HepG2 (cell line): ENCODE results near the gene HSPB9. TPM values are rescaled to one million over a fixed set of nuclear protein-coding genes. Genes with fewer than 3 reads are reported as not detected.
A peak's percentile ranks its signal among the peaks of the same experiment; 100 is the strongest.

Experiments
- ATAC-seq: fragments of 200-7000 bp; cut with Tn5 transposase; 3 replicates; pipeline ENCODE4 v1.9.1; 2020; ENCODE audit warnings: mild to moderate bottlenecking, moderate library complexity
- BruUV-seq: library from RNA; stranded (reverse); fragments of 400-500 nt; replicated peaks from 2 replicates; lab custom pipeline; 2021; lab: Mats Ljungman, UMichigan
- CTCF ChIA-PET: fragments of 300-600 bp; formaldehyde crosslinking; extraction: SDS; loops from one replicate; lab custom pipeline; 2021; ENCODE audit warnings: low total read pairs, inconsistent platforms, low intra/inter-chr PET ratio; lab: Yijun Ruan, JAX
- POLR2A ChIA-PET: fragments of 350-600 bp; sonication (Branson Sonifier 250); formaldehyde crosslinking; loops from one replicate; lab custom pipeline; 2020; ENCODE audit warnings: antibody characterized with exemption, inconsistent platforms; lab: Yijun Ruan, JAX
- DNase-seq: peaks from one replicate; pipeline ENCODE4 v3.0.0-alpha.2; 2015; ENCODE audit warnings: low spot score
- FAIRE-seq: peaks from 3 replicates; lab custom pipeline; 2011; peaks lifted over from hg19 to GRCh38; lab: Jason Lieb, UNC
- H2AFZ ChIP-seq: one replicate; pipeline ENCODE4 v1.6.1; 2011; ENCODE audit warnings: low read length, inconsistent platforms
- H3K27ac ChIP-seq: fragments of 300-600 bp; 3 replicates; pipeline ENCODE4 v1.8.0; 2011; ENCODE audit warnings: mixed run types, mild to moderate bottlenecking, mixed read lengths, low read length, inconsistent platforms; ENCODE audit not compliant: insufficient read depth; ENCODE audit errors: extremely low read length
- H3K27me3 ChIP-seq, 2 experiments: fragments of 200-600 bp in 1 of 2; 2 replicates in 1 of 2; 3 replicates in 1 of 2; pipeline versions ENCODE4 v1.6.0 to v1.8.0; 2011; ENCODE audit warnings: low read length in 2 of 2, mild to moderate bottlenecking in 2 of 2, moderate library complexity in 2 of 2, inconsistent platforms in 1 of 2; ENCODE audit not compliant: insufficient read depth in 2 of 2, control insufficient read depth in 1 of 2
- H3K36me3 ChIP-seq, 2 experiments: fragments of 200-600 bp in 1 of 2; replicated peaks in 1 of 2; 2 replicates in 1 of 2; 3 replicates in 1 of 2; pipeline versions ENCODE4 v1.5.1 to v1.8.0; 2011; ENCODE audit warnings: low read length in 2 of 2, inconsistent platforms in 1 of 2; ENCODE audit not compliant: insufficient read depth in 2 of 2, control insufficient read depth in 1 of 2
- H3K4me1 ChIP-seq: 2 replicates; pipeline ENCODE4 v1.5.1; 2012; ENCODE audit warnings: low read length, inconsistent platforms; ENCODE audit not compliant: insufficient read depth
- H3K4me2 ChIP-seq: 2 replicates; pipeline ENCODE4 v1.6.0; 2011; ENCODE audit warnings: low read depth, low read length, inconsistent platforms
- H3K4me3 ChIP-seq, 3 experiments: fragments of 200-600 bp in 1 of 3; sonication (generic), shearing (Covaris generic) in 1 of 3; replicated peaks in 1 of 3; 2 replicates each; pipeline ENCODE4 v1.5.1; 2011 to 2016; ENCODE audit warnings: low read length in 3 of 3, inconsistent platforms in 2 of 3, low read depth in 2 of 3, mild to moderate bottlenecking in 2 of 3, control low read depth in 1 of 3, mixed read lengths in 1 of 3; ENCODE audit not compliant: insufficient read depth in 1 of 3
- H3K79me2 ChIP-seq: one replicate; pipeline ENCODE4 v1.6.1; 2011; ENCODE audit warnings: low read length, inconsistent platforms; ENCODE audit not compliant: insufficient read depth
- H3K9ac ChIP-seq: 2 replicates; pipeline ENCODE4 v1.6.0; 2011; ENCODE audit warnings: mild to moderate bottlenecking, low read depth, low read length, inconsistent platforms; ENCODE audit not compliant: insufficient read depth
- H3K9me3 ChIP-seq: 2 replicates; pipeline ENCODE4 v1.5.1; 2012; ENCODE audit warnings: mild to moderate bottlenecking, low read length
- H4K20me1 ChIP-seq: 2 replicates; pipeline ENCODE4 v1.6.0; 2011; ENCODE audit warnings: inconsistent platforms, mild to moderate bottlenecking, low read length, moderate library complexity; ENCODE audit not compliant: insufficient read depth
- CBFB ChIP-seq: sonication (generic); formaldehyde crosslinking; IDR thresholded peaks from 2 replicates; pipeline ENCODE4 v1.4.0; 2020; ENCODE audit warnings: missing genetic modification reagents
- CCAR2 ChIP-seq: fragments of 200-400 bp; formaldehyde crosslinking; optimal IDR thresholded peaks from 2 replicates; pipeline ENCODE3; 2018; ENCODE audit warnings: low read depth, mild to moderate bottlenecking, low read length, moderate library complexity
- HDAC1 ChIP-seq: sonication (generic); formaldehyde crosslinking; IDR thresholded peaks from 2 replicates; pipeline ENCODE4 v1.5.1; 2020; ENCODE audit warnings: mild to moderate bottlenecking, missing genetic modification reagents
- HES4 ChIP-seq: sonication (generic); formaldehyde crosslinking; IDR thresholded peaks from 2 replicates; pipeline ENCODE4 v1.9.0; 2021; ENCODE audit warnings: mild to moderate bottlenecking, missing genetic modification reagents, borderline replicate concordance
- NR3C1 ChIP-seq: sonication (generic); formaldehyde crosslinking; IDR thresholded peaks from 2 replicates; pipeline ENCODE4 v1.4.0; 2020; ENCODE audit warnings: missing genetic modification reagents
- ZBTB42 ChIP-seq: sonication (generic); formaldehyde crosslinking; IDR thresholded peaks from 2 replicates; pipeline ENCODE4 v1.5.0; 2020; ENCODE audit warnings: mild to moderate bottlenecking, missing genetic modification reagents
- ZFP37 ChIP-seq: sonication (generic); formaldehyde crosslinking; IDR thresholded peaks from 2 replicates; pipeline ENCODE4 v1.4.0; 2020; ENCODE audit warnings: missing genetic modification reagents, borderline replicate concordance
- ZNF256 ChIP-seq: sonication (generic); formaldehyde crosslinking; conservative IDR thresholded peaks from 2 replicates; pipeline ENCODE4 v1.4.0; 2020; ENCODE audit warnings: missing genetic modification reagents
- ZNF552 ChIP-seq: sonication (generic); formaldehyde crosslinking; IDR thresholded peaks from 2 replicates; pipeline ENCODE4 v1.9.0; 2022; ENCODE audit warnings: missing genetic modification reagents, mild to moderate bottlenecking, borderline replicate concordance
- WGBS: methylation state at CpG from one replicate; pipeline ENCODE4 v1.1.6; 2017; ENCODE audit warnings: low lambda C conversion rate; 5-methylcytosine and 5-hydroxymethylcytosine counted together
- in situ Hi-C: cut with HindIII; loops from 2 replicates; pipeline ENCODE4 v1.10.0; 2017; ENCODE audit warnings: low pct_unique_long_range_greater_than_20kb; ENCODE audit not compliant: extremely low pct_ligation_motif_present
- intact Hi-C: fragments of 100-400 bp; cut with micrococcal nuclease; formaldehyde crosslinking; loops from one replicate; pipeline ENCODE4 v1.10.0; 2022; ENCODE audit not compliant: unreplicated experiment
- polyA plus RNA-seq, 8 experiments: library from polyadenylated mRNA; depleted of rRNA in 3 of 8; stranded (reverse) in 7 of 8; unstranded in 1 of 8; fragments of >200 nt; fragmentation: Illumina TruSeq in 4 of 8; extraction: Trizol in 4 of 8; gene quantifications; 2 replicates each; pipeline versions ENCODE4 v1.2.1 to v1.2.3, GENCODE V29; 2011 to 2016; ENCODE audit warnings: low read depth in 4 of 8, missing spikeins in 1 of 8, mixed read lengths in 1 of 8; ENCODE audit not compliant: insufficient read depth in 1 of 8
- total RNA-seq, 5 experiments: library from RNA; depleted of rRNA; stranded (reverse); fragments of >200 nt; fragmentation: Illumina TruSeq; extraction: Trizol; gene quantifications; 2 replicates each; pipeline ENCODE4 v1.2.3, GENCODE V29; 2016; ENCODE audit warnings: low read depth in 1 of 5
- TF ChIP-seq, protein P1 (sequence below): sonication (generic); formaldehyde crosslinking; IDR thresholded peaks from 2 replicates; pipeline ENCODE4 v1.5.0; 2020; ENCODE audit warnings: missing genetic modification reagents, mild to moderate bottlenecking, borderline replicate concordance
- TF ChIP-seq, protein P2 (sequence below): sonication (generic); formaldehyde crosslinking; IDR thresholded peaks from 2 replicates; pipeline ENCODE4 v1.4.0; 2020; ENCODE audit warnings: missing genetic modification reagents
- TF ChIP-seq, protein P3 (sequence below): sonication (generic); formaldehyde crosslinking; IDR thresholded peaks from 2 replicates; pipeline ENCODE4 v1.5.1; 2020; ENCODE audit warnings: missing genetic modification reagents, mild to moderate bottlenecking, borderline replicate concordance
- TF ChIP-seq, protein P4 (sequence below): sonication (generic); formaldehyde crosslinking; IDR thresholded peaks from 2 replicates; pipeline ENCODE4 v1.4.0; 2020; ENCODE audit warnings: mild to moderate bottlenecking, missing genetic modification reagents

HSPB9 gene
- total and polyA plus RNA-seq, 2 of the 13 experiments (the other 11 are each of a cell fraction or from before 2014, with no cell fraction given), result 0.05 to 0.24 TPM

DNA sequence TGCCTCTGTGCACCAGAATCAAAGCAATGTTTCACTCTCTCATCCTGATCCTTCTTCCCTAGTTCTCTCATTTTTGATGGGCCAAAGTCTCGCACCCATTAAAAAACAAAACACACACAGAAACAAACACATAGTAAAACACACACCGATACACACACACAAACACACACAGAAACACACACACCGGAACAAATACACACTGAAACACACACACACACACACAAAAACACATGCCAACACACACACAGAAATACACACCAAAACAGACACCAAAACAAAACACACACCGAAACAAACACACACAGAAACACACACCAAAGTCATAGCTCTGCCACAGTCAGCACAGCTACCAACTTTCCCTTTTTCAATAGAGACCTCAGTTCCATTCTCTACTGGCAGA, 8.6 kb downstream of the HSPB9 start (continued):
- TF ChIP-seq, protein P1, sequence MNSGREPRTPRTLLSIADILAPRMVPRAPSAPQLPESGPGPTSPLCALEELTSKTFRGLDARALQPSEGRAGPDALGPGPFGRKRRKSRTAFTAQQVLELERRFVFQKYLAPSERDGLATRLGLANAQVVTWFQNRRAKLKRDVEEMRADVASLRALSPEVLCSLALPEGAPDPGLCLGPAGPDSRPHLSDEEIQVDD (CRISPR knock-in tag), result no peak

- Histone ChIP-seq H3K4me2 (no peak overlapping the region), H3K4me3 (no peak overlapping the region), H3K9ac (no peak overlapping the region), H3K9me3 (no peaks in the 10 kb centered on the region), H3K27me3 (no peaks in the 10 kb centered on the region), H3K36me3 (peaks cover 33 to 73% of the 10 kb centered on the region in 2 experiments), H4K20me1 (peaks cover 3% of the 10 kb centered on the region), H3K4me1 (peaks cover 48% of the 10 kb centered on the region), H2AFZ (no peak overlapping the region), H3K27ac (no peak overlapping the region), H3K79me2 (peaks cover 55% of the 10 kb centered on the region)
- POLR2A ChIA-PET, result interaction anchor here (1.1 to 1.2 kb wide), 2 partner anchors 11 to 19 kb away, joined by 4 to 7 read pairs; partner anchors contain the start of genes DHX58 and KAT2A
- 79% methylated on average over 4 of the region's 4 CpGs for WGBS
- CTCF ChIA-PET, result no interaction called here
- DNase-seq (no peak), ATAC-seq (no peak), FAIRE-seq (peak; percentile 30)
- TF ChIP-seq CCAR2, result no peak
- TF ChIP-seq HDAC1 (CRISPR knock-in tag), result no peak
- TF ChIP-seq, protein P2, sequence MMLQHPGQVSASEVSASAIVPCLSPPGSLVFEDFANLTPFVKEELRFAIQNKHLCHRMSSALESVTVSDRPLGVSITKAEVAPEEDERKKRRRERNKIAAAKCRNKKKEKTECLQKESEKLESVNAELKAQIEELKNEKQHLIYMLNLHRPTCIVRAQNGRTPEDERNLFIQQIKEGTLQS (CRISPR knock-in tag), result no peak
- no peak for TF ChIP-seq ZFP37 (CRISPR knock-in tag)
- TF ChIP-seq ZNF552 (CRISPR knock-in tag), result no peak
- TF ChIP-seq NR3C1 (CRISPR knock-in tag), result no peak
- no peak for TF ChIP-seq HES4
- TF ChIP-seq, protein P3, sequence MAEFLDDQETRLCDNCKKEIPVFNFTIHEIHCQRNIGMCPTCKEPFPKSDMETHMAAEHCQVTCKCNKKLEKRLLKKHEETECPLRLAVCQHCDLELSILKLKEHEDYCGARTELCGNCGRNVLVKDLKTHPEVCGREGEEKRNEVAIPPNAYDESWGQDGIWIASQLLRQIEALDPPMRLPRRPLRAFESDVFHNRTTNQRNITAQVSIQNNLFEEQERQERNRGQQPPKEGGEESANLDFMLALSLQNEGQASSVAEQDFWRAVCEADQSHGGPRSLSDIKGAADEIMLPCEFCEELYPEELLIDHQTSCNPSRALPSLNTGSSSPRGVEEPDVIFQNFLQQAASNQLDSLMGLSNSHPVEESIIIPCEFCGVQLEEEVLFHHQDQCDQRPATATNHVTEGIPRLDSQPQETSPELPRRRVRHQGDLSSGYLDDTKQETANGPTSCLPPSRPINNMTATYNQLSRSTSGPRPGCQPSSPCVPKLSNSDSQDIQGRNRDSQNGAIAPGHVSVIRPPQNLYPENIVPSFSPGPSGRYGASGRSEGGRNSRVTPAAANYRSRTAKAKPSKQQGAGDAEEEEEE (CRISPR knock-in tag), result no peak
- TF ChIP-seq CBFB (CRISPR knock-in tag), result no peak
- no peak for TF ChIP-seq ZNF256 (CRISPR knock-in tag)
- no peak for TF ChIP-seq ZBTB42 (CRISPR knock-in tag)
- TF ChIP-seq, protein P4, sequence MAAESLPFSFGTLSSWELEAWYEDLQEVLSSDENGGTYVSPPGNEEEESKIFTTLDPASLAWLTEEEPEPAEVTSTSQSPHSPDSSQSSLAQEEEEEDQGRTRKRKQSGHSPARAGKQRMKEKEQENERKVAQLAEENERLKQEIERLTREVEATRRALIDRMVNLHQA (CRISPR knock-in tag), result no peak
- intact Hi-C loops, result no loop called here
- BruUV-seq, result no TSS peak
- in situ Hi-C loops, result no loop called here
Measured at GRCh38 chr17:42131981-42132432, 9.4 kb downstream of the HSPB9 start.
